Panc1 (cell line): ENCODE measurements around the gene TOX3. TPM values are rescaled to one million over a fixed set of nuclear protein-coding genes. Genes with fewer than 3 reads are reported as not detected.

Experiments
- ATAC-seq: fragments of 200-7000 bp; cut with Tn5 transposase; 2 replicates; pipeline ENCODE4 v1.9.1; 2020; ENCODE audit warnings: mild to moderate bottlenecking, moderate library complexity
- BruUV-seq: library from RNA; stranded (reverse); fragments of 400-500 nt; replicated peaks from 2 replicates; lab custom pipeline; 2021; lab: Mats Ljungman, UMichigan
- CTCF ChIA-PET: fragments of 300-600 bp; sonication (Branson Sonifier 250); formaldehyde crosslinking; loops from one replicate; lab custom pipeline; 2022; ENCODE audit warnings: antibody characterized with exemption; lab: Charles Lee
- POLR2A ChIA-PET: fragments of 300-600 bp; sonication (Branson Sonifier 250); formaldehyde crosslinking; loops from one replicate; lab custom pipeline; 2022; ENCODE audit warnings: antibody characterized with exemption; lab: Charles Lee
- DNase-seq: peaks from one replicate; pipeline ENCODE4 v3.0.0-alpha.2; 2010; ENCODE audit warnings: low read depth, low spot score
- H3K27ac ChIP-seq: 2 replicates; pipeline ENCODE4 v1.5.1; 2011; ENCODE audit warnings: mild to moderate bottlenecking, low read length, inconsistent platforms
- H3K27me3 ChIP-seq: fragments of 200-500 bp; sonication (Bioruptor generic); 2 replicates; pipeline ENCODE4 v1.6.0; 2014; ENCODE audit warnings: low read length, inconsistent platforms; ENCODE audit not compliant: control insufficient read depth, insufficient read depth
- H3K36me3 ChIP-seq: fragments of 200-500 bp; sonication (Bioruptor generic); 2 replicates; pipeline ENCODE4 v1.5.1; 2014; ENCODE audit warnings: inconsistent platforms, mild to moderate bottlenecking, low read length, moderate library complexity; ENCODE audit not compliant: control insufficient read depth, insufficient read depth
- H3K4me1 ChIP-seq: 2 replicates; pipeline ENCODE4 v1.5.1; 2011; ENCODE audit warnings: inconsistent platforms, mild to moderate bottlenecking, low read length, moderate library complexity; ENCODE audit not compliant: control insufficient read depth, insufficient read depth
- H3K4me3 ChIP-seq, 2 experiments: 2 replicates each; pipeline ENCODE4 v1.5.1; 2011 to 2012; ENCODE audit warnings: low read depth in 2 of 2, low read length in 2 of 2, mild to moderate bottlenecking in 2 of 2, inconsistent platforms in 1 of 2, moderate library complexity in 1 of 2
- H3K9me3 ChIP-seq: fragments of 200-500 bp; sonication (Bioruptor generic); 2 replicates; pipeline ENCODE4 v1.5.1; 2014; ENCODE audit warnings: low read depth, mild to moderate bottlenecking, inconsistent platforms, low read length, moderate library complexity; ENCODE audit not compliant: control insufficient read depth, insufficient read depth
- CTCF ChIP-seq: fragments of 450-650 bp; IDR thresholded peaks from 2 replicates; pipeline ENCODE4 v1.5.1; 2017; ENCODE audit warnings: mild to moderate bottlenecking
- POLR2AphosphoS5 ChIP-seq: IDR thresholded peaks from 2 replicates; pipeline ENCODE4 v1.6.1; 2012; ENCODE audit warnings: mild to moderate bottlenecking, low read depth, low read length, moderate library complexity
- REST ChIP-seq, 2 experiments: IDR thresholded peaks; 2 replicates each; pipeline ENCODE4 v1.6.1; 2011 to 2012; ENCODE audit warnings: low read depth in 2 of 2, control low read depth in 1 of 2, low read length in 1 of 2, mild to moderate bottlenecking in 1 of 2, moderate library complexity in 1 of 2; ENCODE audit not compliant: insufficient read depth in 1 of 2
- SIN3A ChIP-seq: IDR thresholded peaks from 2 replicates; pipeline ENCODE4 v1.6.1; 2012; ENCODE audit warnings: low read depth, mild to moderate bottlenecking, low read length, moderate library complexity, borderline replicate concordance; ENCODE audit not compliant: insufficient read depth
- TCF7L2 ChIP-seq: IDR thresholded peaks from 2 replicates; pipeline ENCODE4 v1.6.1; 2011; ENCODE audit warnings: mild to moderate bottlenecking, low read depth, low read length, inconsistent platforms
- in situ Hi-C: cut with HindIII; loops from 2 replicates; pipeline ENCODE4 v1.10.0; 2016; ENCODE audit warnings: low sequenced_read_pairs, low pct_unique_long_range_greater_than_20kb
- intact Hi-C: fragments of 100-400 bp; cut with micrococcal nuclease; formaldehyde crosslinking; loops from one replicate; pipeline ENCODE4 v1.10.0; 2022; ENCODE audit not compliant: unreplicated experiment
- total RNA-seq: library from RNA; stranded (reverse); gene quantifications from one replicate; pipeline ENCODE4 v1.2.1, GENCODE V29; 2021; ENCODE audit not compliant: unreplicated experiment

The TOX3 gene
- total RNA-seq, 1 experiment from 2014 or later: 3.4 TPM

GRCh38 chr16:52405441-52405840 lies 141.5 kb downstream of the TOX3 start:
- no peak for ATAC-seq
- ChIA-PET POLR2A (no interaction called here), CTCF (no interaction called here)
- in situ Hi-C loops (no loop called here), intact Hi-C loops (no loop called here)
- Histone ChIP-seq H3K4me1 (no peaks in the 10 kb centered on the region), H3K36me3 (no peaks in the 10 kb centered on the region), H3K9me3 (no peaks in the 10 kb centered on the region), H3K4me3 (no peak overlapping the region), H3K27me3 (no peaks in the 10 kb centered on the region), H3K27ac (no peak overlapping the region)
- BruUV-seq: no TSS peak
- TF ChIP-seq SIN3A: no peak
- DNase-seq: no peak

- intact Hi-C loops (no loop called here), in situ Hi-C loops (no loop called here)
- CTCF ChIA-PET: no interaction called here
- BruUV-seq: no TSS peak
- H3K27ac ChIP-seq: no peak overlapping the region
- no peaks in the 10 kb centered on the region for H3K4me1 ChIP-seq
- ATAC-seq (no peak), DNase-seq (no peak)
- no peak overlapping the region for H3K4me3 ChIP-seq
- no peaks in the 10 kb centered on the region for H3K27me3 ChIP-seq
- no peaks in the 10 kb centered on the region for H3K36me3 ChIP-seq
- POLR2A ChIA-PET: no interaction called here
- H3K9me3 ChIP-seq: no peaks in the 10 kb centered on the region
- TF ChIP-seq SIN3A: no peak
- no peak for TF ChIP-seq REST (IDR thresholded peaks at IDR 0.05; ENCODE audit: insufficient read depth in 1 of 2, low read depth in 2 of 2, low read length in 1 of 2)
- TF ChIP-seq TCF7L2: no peak
- TF ChIP-seq POLR2AphosphoS5: no peak
- no peak for TF ChIP-seq CTCF
These were observed 142.4 kb downstream of the TOX3 start for GRCh38 chr16:52404546-52404945.

- Histone ChIP-seq H3K4me1 (no peaks in the 10 kb centered on the region), H3K27ac (no peak overlapping the region), H3K4me3 (no peak overlapping the region), H3K9me3 (no peaks in the 10 kb centered on the region), H3K36me3 (no peaks in the 10 kb centered on the region), H3K27me3 (no peaks in the 10 kb centered on the region)
- intact Hi-C loops: no loop called here
- DNase-seq (no peak), ATAC-seq (no peak)
- no TSS peak for BruUV-seq
- ChIA-PET POLR2A (no interaction called here), CTCF (no interaction called here)
- TF ChIP-seq POLR2AphosphoS5 (no peak), TCF7L2 (no peak), CTCF (no peak), REST (IDR thresholded peaks at IDR 0.05; ENCODE audit: insufficient read depth in 1 of 2, low read depth in 2 of 2, low read length in 1 of 2) (no peak), SIN3A (no peak)
- in situ Hi-C loops: no loop called here
These were observed 147.8 kb downstream of the TOX3 start for GRCh38 chr16:52399116-52399515.
